Measurements from ENCODE around the gene MRPL2.

Gene MRPL2

GRCh38 chr6:43059168-43060033, at the start of gene MRPL2, which contains the start of gene KLC4:
TSS of gene MRPL2 (minus strand) at chr6:43059434. CDS start at chr6:43059381, 53 bp downstream.
TSS of gene KLC4 (plus strand) at chr6:43059631. CDS start at chr6:43061336, 1,705 bp downstream.
- DNase-seq (ENCODE audit: low spot score) = peak; percentile 95
- FAIRE-seq = peak; percentile 58

- DNase-seq (ENCODE audit: low spot score) (no peak), FAIRE-seq (no peak)
Measured at GRCh38 chr6:43107344-43108062, 48.3 kb upstream of the MRPL2 start.

- FAIRE-seq (no peak), DNase-seq (ENCODE audit: low spot score) (no peak)
Measured at GRCh38 chr6:43105538-43106222, 46.4 kb upstream of the MRPL2 start.

GRCh38 chr6:43103253-43103876, 44.1 kb upstream of the MRPL2 start:
- FAIRE-seq (no peak), DNase-seq (ENCODE audit: low spot score) (no peak)

GRCh38 chr6:43101497-43101896, 42.3 kb upstream of the MRPL2 start:
- FAIRE-seq (no peak), DNase-seq (ENCODE audit: low spot score) (no peak)

GRCh38 chr6:43097502-43097901, 38.3 kb upstream of the MRPL2 start:
- no peak for FAIRE-seq
- no peak for DNase-seq (ENCODE audit: low spot score)

- DNase-seq (ENCODE audit: low spot score) (no peak), FAIRE-seq (no peak)
Measured at GRCh38 chr6:43097098-43097489, 37.9 kb upstream of the MRPL2 start.

GRCh38 chr6:43096451-43097097, 37.3 kb upstream of the MRPL2 start:
- DNase-seq (ENCODE audit: low spot score) (no peak), FAIRE-seq (no peak)

GRCh38 chr6:43095939-43096338, 36.7 kb upstream of the MRPL2 start:
- DNase-seq (ENCODE audit: low spot score) (no peak), FAIRE-seq (no peak)

GRCh38 chr6:43093436-43094289, 34.4 kb upstream of the MRPL2 start:
- FAIRE-seq = no peak
- no peak for DNase-seq (ENCODE audit: low spot score)

- DNase-seq (ENCODE audit: low spot score) = no peak
Measured at GRCh38 chr6:43092635-43093034, 33.4 kb upstream of the MRPL2 start.

GRCh38 chr6:43091436-43091991, 32.3 kb upstream of the MRPL2 start:
- DNase-seq (ENCODE audit: low spot score) (no peak), FAIRE-seq (no peak)

More at GRCh38 chr6:43092635-43093034, 33.4 kb upstream of the MRPL2 start:
- FAIRE-seq = no peak

- DNase-seq (ENCODE audit: low spot score) = no peak
- FAIRE-seq = no peak
Measured at GRCh38 chr6:43091020-43091419, 31.8 kb upstream of the MRPL2 start.

- no peak for DNase-seq (ENCODE audit: low spot score)
- FAIRE-seq = no peak
Measured at GRCh38 chr6:43090559-43090956, 31.3 kb upstream of the MRPL2 start.

- no peak for FAIRE-seq
Measured at GRCh38 chr6:43089874-43090558, 30.8 kb upstream of the MRPL2 start.

GRCh38 chr6:43089467-43089866, 30.2 kb upstream of the MRPL2 start:
- FAIRE-seq = no peak
- no peak for DNase-seq (ENCODE audit: low spot score)

More at GRCh38 chr6:43089874-43090558, 30.8 kb upstream of the MRPL2 start:
- DNase-seq (ENCODE audit: low spot score) = no peak

GRCh38 chr6:43088654-43089056, 29.4 kb upstream of the MRPL2 start:
- DNase-seq (ENCODE audit: low spot score) (no peak), FAIRE-seq (no peak)

GRCh38 chr6:43086022-43086658, 26.9 kb upstream of the MRPL2 start:
- no peak for DNase-seq (ENCODE audit: low spot score)
- FAIRE-seq = no peak
